OCI-LY7 (cell line): Measurements from ENCODE around the gene ALG1L2. TPM values are rescaled to one million over a fixed set of nuclear protein-coding genes. Genes with fewer than 3 reads are reported as not detected.
"Not testable (repeated sequence)": the region's sequence is repeated elsewhere in the genome, so short reads cannot be mapped to it uniquely, and the experiment has no call there.

ENCODE experiments used
- BruUV-seq: library from RNA; stranded (reverse); fragments of 400-500 nt; replicated peaks from 2 replicates; lab custom pipeline; 2021; lab: Mats Ljungman, UMichigan
- CTCF ChIA-PET: fragments of 300-600 bp; sonication (Branson Sonifier 250); formaldehyde crosslinking; loops from one replicate; lab custom pipeline; 2022; ENCODE audit warnings: antibody characterized with exemption; ENCODE audit not compliant: unreplicated experiment; lab: Charles Lee
- POLR2A ChIA-PET: fragments of 300-600 bp; sonication (Branson Sonifier 250); formaldehyde crosslinking; loops from one replicate; lab custom pipeline; 2022; ENCODE audit warnings: antibody characterized with exemption; lab: Charles Lee
- DNase-seq: peaks from one replicate; pipeline ENCODE4 v3.0.0-alpha.2; 2015; ENCODE audit warnings: low spot score
- H2AFZ ChIP-seq: fragments of 200-600 bp; sonication (generic), shearing (Covaris generic); 2 replicates; pipeline ENCODE4 v1.6.1; 2014; ENCODE audit warnings: mild to moderate bottlenecking, antibody characterized with exemption, low read length, moderate library complexity
- H3K27ac ChIP-seq: fragments of 200-600 bp; sonication (generic); 2 replicates; pipeline ENCODE4 v1.5.1; 2014; ENCODE audit warnings: mixed run types, low read depth, mild to moderate bottlenecking, moderate library complexity, low read length, inconsistent platforms; ENCODE audit not compliant: poor library complexity, severe bottlenecking
- H3K36me3 ChIP-seq: fragments of 200-600 bp; sonication (generic); 2 replicates; pipeline ENCODE4 v1.6.1; 2014; ENCODE audit warnings: mild to moderate bottlenecking, antibody characterized with exemption, low read length, moderate library complexity, mixed read lengths; ENCODE audit not compliant: insufficient read depth
- H3K4me1 ChIP-seq: fragments of 200-600 bp; sonication (generic); 2 replicates; pipeline ENCODE4 v1.5.1; 2014; ENCODE audit warnings: mild to moderate bottlenecking, low read length; ENCODE audit not compliant: insufficient read depth, poor library complexity, severe bottlenecking
- H3K4me2 ChIP-seq: fragments of 200-600 bp; sonication (generic); 2 replicates; pipeline ENCODE4 v1.6.1; 2014; ENCODE audit warnings: mild to moderate bottlenecking, low read length
- H3K4me3 ChIP-seq: fragments of 200-600 bp; sonication (generic); 2 replicates; pipeline ENCODE4 v1.5.1; 2014; ENCODE audit warnings: mild to moderate bottlenecking, low read depth, low read length; ENCODE audit not compliant: poor library complexity, severe bottlenecking
- H3K79me2 ChIP-seq: fragments of 200-600 bp; sonication (generic); 2 replicates; pipeline ENCODE4 v1.6.1; 2016; ENCODE audit warnings: low read depth, mild to moderate bottlenecking, low read length, moderate library complexity, mixed read lengths; ENCODE audit not compliant: insufficient read depth
- H3K9me2 ChIP-seq: fragments of 200-600 bp; sonication (generic); 2 replicates; pipeline ENCODE4 v1.6.1; 2016; ENCODE audit warnings: mild to moderate bottlenecking, low read length, mixed read lengths; ENCODE audit not compliant: insufficient read depth
- H3K9me3 ChIP-seq: fragments of 200-600 bp; sonication (generic); 2 replicates; pipeline ENCODE4 v1.6.1; 2014; ENCODE audit warnings: mild to moderate bottlenecking, mixed run types, low read length, mixed read lengths
- H4K20me1 ChIP-seq: fragments of 200-600 bp; sonication (generic); 2 replicates; pipeline ENCODE4 v1.6.1; 2014; ENCODE audit warnings: mild to moderate bottlenecking, antibody characterized with exemption, low read length, moderate library complexity, mixed read lengths; ENCODE audit not compliant: insufficient read depth
- intact Hi-C: fragments of 100-400 bp; cut with micrococcal nuclease; formaldehyde crosslinking; loops from one replicate; pipeline ENCODE4 v1.10.0; 2022; ENCODE audit not compliant: unreplicated experiment
- total RNA-seq, 2 experiments: library from RNA; depleted of rRNA in 1 of 2; stranded (reverse); fragments of >200 nt in 1 of 2; shearing (Covaris generic) in 1 of 2; gene quantifications; 2 replicates each; pipeline ENCODE4 v1.2.3, GENCODE V29; 2014 to 2022

The ALG1L2 gene
- total RNA-seq, 2 experiments from 2014 or later = 2.8 TPM; not detected in 1

DNA sequence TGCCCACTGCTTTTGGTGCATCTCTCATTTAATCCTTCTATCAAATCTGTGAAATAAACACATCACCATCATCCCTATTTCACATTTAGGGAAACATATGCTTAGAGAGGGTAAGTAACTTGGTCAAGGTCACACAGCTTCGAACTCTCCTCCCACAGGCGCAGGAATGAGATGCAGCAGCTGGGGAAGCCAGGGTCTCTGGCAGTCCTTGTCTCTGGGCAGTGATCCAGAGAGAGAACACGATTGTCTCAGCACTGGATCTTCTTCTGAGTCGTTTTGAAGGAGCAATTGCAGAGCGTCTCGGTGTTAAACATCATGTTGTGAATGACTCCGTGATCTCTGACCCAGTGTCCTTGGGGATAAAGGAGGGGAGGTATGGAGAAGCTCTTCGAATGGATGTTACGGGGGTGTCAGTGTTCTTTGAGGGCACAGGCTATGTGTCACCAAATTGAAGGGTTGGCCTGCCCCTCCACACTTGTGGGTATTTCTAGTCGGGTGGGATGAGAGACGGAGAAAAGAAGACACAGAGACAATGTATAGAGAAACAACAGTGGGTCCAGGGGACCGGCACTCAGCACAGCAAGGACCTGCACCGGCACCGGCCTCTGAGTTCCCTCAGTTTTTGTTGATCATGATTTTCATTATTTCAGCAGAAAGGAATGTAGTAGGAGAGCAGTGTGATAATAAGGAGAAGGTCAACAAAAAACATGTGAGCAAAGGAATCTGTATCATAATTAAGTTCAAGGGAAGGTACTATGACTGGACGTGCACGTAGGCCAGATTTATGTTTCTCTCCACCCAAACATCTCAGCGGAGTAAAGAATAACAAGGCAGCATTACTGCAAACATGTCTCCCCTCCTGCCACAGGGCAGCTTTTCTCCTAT, 41.5 kb downstream of the ALG1L2 start:
- not testable (repeated sequence) for H3K9me3 ChIP-seq

GRCh38 chr3:130125406-130125805, 43.8 kb downstream of the ALG1L2 start:
- H3K36me3 ChIP-seq, H3K9me2 ChIP-seq, DNase-seq, intact Hi-C loops, H3K9me3 ChIP-seq, H3K4me3 ChIP-seq, BruUV-seq, H4K20me1 ChIP-seq, H3K4me1 ChIP-seq, H3K4me2 ChIP-seq, H3K79me2 ChIP-seq, H3K27ac ChIP-seq, POLR2A ChIA-PET, CTCF ChIA-PET, H2AFZ ChIP-seq: not testable (repeated sequence)

More for the DNA sequence above, 41.5 kb downstream of the ALG1L2 start:
- H3K4me1 ChIP-seq, H3K27ac ChIP-seq, H3K4me2 ChIP-seq, H3K9me2 ChIP-seq, POLR2A ChIA-PET, H3K36me3 ChIP-seq, H2AFZ ChIP-seq, intact Hi-C loops, H3K4me3 ChIP-seq, BruUV-seq, H3K79me2 ChIP-seq, H4K20me1 ChIP-seq, DNase-seq, CTCF ChIA-PET: not testable (repeated sequence)

GRCh38 chr3:130136337-130136736, 54.7 kb downstream of the ALG1L2 start:
- H4K20me1 ChIP-seq, intact Hi-C loops, H3K27ac ChIP-seq, BruUV-seq, H3K9me3 ChIP-seq, DNase-seq, H3K4me3 ChIP-seq, H3K9me2 ChIP-seq, CTCF ChIA-PET, H3K36me3 ChIP-seq, H3K79me2 ChIP-seq, H2AFZ ChIP-seq, POLR2A ChIA-PET, H3K4me1 ChIP-seq, H3K4me2 ChIP-seq: not testable (repeated sequence)

DNA sequence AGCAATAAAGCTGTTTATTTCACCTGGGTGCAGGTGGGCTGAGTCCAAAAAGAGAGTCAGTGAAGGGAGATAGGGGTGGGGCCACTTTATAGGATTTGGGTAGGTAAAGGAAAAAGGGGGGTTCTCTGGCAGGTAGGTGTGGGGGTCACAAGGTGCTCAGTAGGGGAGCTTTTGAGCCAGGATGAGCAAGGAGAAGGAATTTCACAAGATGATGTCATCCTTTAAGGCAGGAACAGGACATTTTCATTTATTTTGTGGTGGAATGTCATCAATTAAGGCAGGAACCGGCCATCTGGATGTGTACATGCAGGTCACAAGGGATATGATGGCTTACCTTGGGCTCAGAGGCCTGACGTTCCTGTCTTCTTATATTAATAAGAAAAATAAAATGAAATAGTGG, 56.1 kb downstream of the ALG1L2 start:
- intact Hi-C loops, H3K36me3 ChIP-seq, H4K20me1 ChIP-seq, H3K27ac ChIP-seq, DNase-seq, H3K4me1 ChIP-seq, H3K4me3 ChIP-seq, H3K9me3 ChIP-seq, BruUV-seq, H3K4me2 ChIP-seq, H3K79me2 ChIP-seq, H3K9me2 ChIP-seq, H2AFZ ChIP-seq, CTCF ChIA-PET: not testable (repeated sequence)
- POLR2A ChIA-PET = interaction anchor here (0.7 kb wide), 1 partner anchor 367 kb away, joined by 4 read pairs; no protein-coding TSS in a partner anchor

DNA sequence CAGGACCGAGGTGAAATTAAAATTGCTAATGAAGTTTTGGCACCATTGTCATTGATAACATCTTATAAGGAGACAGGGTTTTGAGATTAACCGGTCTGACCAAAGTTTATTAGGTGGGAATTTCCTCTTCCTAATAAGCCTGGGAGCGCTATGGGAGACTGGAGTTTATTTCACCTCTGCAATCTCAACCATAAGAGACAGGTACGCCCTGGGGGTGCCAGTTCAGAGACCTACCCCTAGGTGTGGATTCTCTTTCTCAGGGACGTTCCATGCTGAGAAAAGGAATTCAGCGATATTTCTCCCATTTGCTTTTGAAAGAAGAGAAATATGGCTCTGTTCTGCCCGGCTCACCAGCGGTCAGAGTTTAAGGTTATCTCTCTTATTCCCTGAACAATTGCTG, 57.4 kb downstream of the ALG1L2 start:
- H2AFZ ChIP-seq, H3K4me2 ChIP-seq, H4K20me1 ChIP-seq, CTCF ChIA-PET, H3K4me1 ChIP-seq, H3K79me2 ChIP-seq, H3K36me3 ChIP-seq, DNase-seq, H3K9me3 ChIP-seq, BruUV-seq, H3K9me2 ChIP-seq, intact Hi-C loops, H3K4me3 ChIP-seq, H3K27ac ChIP-seq: not testable (repeated sequence)
- POLR2A ChIA-PET = interaction anchor here (0.6 kb wide), 1 partner anchor 216 kb away, joined by 3 read pairs; no protein-coding TSS in a partner anchor

- H3K36me3 ChIP-seq, H4K20me1 ChIP-seq, H2AFZ ChIP-seq, H3K9me3 ChIP-seq, H3K4me1 ChIP-seq, CTCF ChIA-PET, H3K4me2 ChIP-seq, intact Hi-C loops, H3K27ac ChIP-seq, H3K4me3 ChIP-seq, H3K9me2 ChIP-seq, POLR2A ChIA-PET, DNase-seq, H3K79me2 ChIP-seq, BruUV-seq: not testable (repeated sequence)
Measured at GRCh38 chr3:130140756-130141155, 59.1 kb downstream of the ALG1L2 start.
